Measurements from ENCODE around the gene ABCA13.
A peak's percentile ranks its signal among the peaks of the same experiment; 100 is the strongest.

ABCA13 gene

GRCh38 chr7:48244864-48245271 is 73.6 kb downstream of the ABCA13 start:
- DNase-seq = peak; percentile 48

GRCh38 chr7:48245751-48246472 is 74.7 kb downstream of the ABCA13 start:
- no peak for DNase-seq

- DNase-seq = no peak
Measured at GRCh38 chr7:48249166-48249565, 77.9 kb downstream of the ABCA13 start.

DNA sequence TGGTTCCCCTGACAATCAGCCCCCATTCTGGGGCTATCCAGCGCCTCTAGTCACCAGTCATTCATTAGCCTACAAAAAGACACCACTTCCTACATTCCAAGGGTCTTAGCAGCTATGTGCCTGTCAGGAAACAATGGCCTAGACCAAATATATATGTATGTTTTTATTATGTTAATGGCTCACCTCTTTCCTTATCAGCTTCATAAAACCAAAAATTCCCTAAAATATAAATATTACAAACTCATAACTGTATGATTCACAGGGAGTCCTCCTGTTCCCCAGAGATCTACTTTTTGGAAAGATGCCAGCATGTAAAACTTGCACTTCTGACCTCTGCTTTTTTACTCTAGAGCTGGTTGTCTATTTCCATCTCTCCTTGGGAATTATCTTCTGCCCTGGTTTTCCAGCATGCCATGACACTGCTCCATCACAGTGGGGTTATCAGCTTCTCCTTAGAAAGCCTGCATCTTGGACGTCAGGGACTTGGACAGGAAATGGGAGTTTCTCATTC is 79.2 kb downstream of the ABCA13 start:
- peak; percentile 55 for DNase-seq

DNA sequence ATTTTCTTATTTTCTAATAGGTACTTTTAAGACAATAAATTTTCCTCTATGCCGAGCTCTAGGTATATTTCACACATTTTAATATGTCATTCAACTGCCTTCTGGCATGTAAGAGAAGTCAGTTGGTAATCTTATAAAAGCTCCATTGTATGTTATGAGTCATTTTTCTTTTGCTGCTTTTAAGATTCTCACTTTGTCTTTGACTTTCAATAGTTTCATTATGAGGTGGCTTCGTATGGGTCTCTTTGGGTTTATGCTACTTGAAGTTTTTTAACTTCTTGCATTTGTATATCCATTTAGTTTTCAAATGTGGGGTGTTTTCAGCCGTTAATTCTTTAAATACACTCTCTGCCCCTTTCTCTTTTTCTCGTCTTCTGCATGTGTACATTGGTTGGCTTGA is 80.5 kb downstream of the ABCA13 start:
- DNase-seq = no peak

DNA sequence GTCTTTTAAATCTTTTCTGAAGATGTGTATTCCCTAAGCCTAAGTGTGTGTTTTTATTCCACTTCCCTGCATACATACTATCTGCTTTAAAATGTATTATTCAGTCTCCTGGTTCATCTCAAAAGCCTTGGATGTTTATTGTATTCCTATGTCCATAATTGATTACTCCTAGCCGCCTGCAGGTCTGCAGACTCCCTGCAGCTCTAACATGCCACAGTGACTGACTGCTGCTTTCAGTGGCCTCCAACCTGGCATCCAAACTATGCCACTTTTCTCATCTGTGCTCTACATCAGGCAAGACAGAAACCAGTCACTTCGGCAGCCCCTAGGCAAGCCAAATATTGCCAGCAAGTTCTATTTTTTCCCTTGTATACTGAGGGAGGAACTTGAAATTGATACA is 81.7 kb downstream of the ABCA13 start:
- DNase-seq = no peak

GRCh38 chr7:48255046-48255445 is 83.8 kb downstream of the ABCA13 start:
- peak; percentile 63 for DNase-seq

- DNase-seq = no peak
Measured at GRCh38 chr7:48259463-48260280, 88.4 kb downstream of the ABCA13 start.

GRCh38 chr7:48261696-48262095 is 90.4 kb downstream of the ABCA13 start:
- no peak for DNase-seq

DNA sequence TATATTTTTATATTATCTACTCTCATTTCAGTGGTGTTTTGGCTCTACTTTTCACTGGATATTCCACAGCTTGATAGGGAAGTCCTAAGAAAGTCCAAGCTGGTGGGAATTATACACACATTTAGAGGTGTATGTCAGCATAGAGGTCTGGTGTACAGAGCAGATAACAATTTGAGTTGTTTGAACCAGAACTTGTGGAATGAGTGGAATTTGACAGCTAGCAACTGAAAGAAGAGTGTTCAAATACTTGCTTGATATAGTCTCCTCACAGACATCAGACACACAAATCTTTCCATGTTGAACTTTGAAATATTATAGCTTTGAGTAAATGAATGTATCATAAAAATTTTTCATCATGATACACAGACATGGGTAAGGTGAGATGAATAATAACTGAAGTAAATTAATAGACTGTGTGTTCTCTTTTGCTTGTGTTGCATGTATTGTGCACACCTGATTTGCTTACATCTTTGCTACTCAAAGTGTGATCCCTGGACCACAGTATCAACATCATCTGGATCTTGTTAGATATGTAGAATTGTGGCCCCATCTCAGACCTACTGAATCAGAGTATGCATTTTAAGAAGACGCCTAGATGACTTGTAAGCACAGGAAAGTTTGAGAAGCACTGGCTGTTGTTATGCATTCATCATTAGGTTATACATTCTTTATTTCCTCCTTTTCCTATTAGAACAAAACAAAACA is 91.5 kb downstream of the ABCA13 start:
- DNase-seq = no peak

- no peak for DNase-seq
Measured at GRCh38 chr7:48263311-48263650, 92.0 kb downstream of the ABCA13 start.

GRCh38 chr7:48269066-48269465 is 97.8 kb downstream of the ABCA13 start:
- no peak for DNase-seq

- peak; percentile 62 for DNase-seq
Measured at GRCh38 chr7:48274662-48275061, 103.4 kb downstream of the ABCA13 start.

DNA sequence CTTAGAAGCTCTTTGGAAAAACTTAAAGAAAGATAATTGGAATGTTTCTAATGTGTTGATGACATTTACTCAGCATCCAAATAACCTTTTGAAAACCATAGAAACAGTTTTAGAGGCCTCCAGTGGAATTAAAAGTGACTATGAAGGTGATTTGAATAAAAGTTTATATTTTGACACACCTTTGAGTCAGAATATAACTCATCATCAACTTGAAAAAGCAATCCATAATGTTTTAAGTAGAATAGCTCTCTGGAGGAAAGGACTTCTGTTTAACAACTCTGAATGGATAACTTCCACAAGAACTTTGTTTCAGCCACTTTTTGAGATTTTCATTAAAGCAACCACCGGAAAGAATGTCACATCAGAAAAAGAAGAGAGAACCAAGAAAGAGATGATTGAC is 108.2 kb downstream of the ABCA13 start:
- DNase-seq = no peak

DNA sequence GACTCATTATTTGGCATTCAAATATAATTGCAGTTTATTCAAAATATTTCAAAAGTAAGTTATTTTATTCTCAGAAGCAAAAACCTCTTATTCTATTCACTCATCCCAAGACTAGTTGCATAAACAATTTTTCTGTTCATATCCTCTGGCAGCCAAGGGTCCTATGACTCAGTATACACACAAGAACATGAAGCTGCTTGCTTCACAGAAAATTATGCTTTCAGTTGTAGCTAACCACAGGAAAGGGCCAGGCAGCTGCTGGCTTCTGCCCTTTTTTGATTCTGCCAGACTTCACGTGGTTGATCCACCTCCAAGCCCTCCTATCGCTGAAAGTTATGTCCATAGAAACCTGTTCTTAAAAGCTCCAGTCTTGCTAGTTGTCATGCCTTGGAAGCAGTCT is 108.8 kb downstream of the ABCA13 start:
- DNase-seq = peak; percentile 65

DNA sequence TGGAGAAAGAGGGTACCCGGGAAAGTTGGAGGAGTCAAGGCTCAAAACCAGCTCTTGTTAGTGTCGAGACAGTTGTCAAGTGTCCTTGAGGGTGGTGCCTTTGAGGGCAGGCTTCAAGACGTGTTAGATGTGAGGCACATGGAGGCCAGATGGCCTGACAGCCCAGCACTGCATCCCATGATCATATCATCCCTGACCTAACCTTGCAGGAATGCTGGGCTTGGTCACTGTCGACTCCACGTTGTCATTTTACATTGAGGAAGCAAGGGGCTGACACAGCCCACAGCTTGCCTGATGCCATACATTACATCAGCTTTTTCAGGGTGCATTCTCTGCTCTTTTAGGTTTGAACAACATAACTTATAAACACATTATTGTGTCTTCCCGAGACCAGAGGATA is 114.1 kb downstream of the ABCA13 start:
- DNase-seq = peak; percentile 63

DNA sequence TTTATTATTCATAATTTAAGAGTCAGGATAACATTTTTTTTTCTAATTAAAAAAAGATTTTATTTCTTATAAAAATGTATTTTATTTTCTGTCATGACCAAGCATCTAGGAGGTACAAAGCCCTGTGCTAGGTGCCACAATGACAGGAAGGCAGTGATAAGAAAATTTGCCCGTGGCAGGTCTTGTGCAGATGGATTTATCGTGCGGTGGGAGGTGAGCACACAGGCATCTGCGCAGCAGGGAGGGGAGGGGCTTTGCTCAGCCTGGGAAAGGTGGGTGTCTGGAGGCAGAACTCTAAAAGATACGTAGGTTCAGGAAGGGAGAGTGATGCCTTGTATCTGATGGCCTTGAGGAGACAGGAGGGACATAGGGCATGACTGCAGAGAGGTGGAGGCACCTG is 115.6 kb downstream of the ABCA13 start:
- no peak for DNase-seq

DNA sequence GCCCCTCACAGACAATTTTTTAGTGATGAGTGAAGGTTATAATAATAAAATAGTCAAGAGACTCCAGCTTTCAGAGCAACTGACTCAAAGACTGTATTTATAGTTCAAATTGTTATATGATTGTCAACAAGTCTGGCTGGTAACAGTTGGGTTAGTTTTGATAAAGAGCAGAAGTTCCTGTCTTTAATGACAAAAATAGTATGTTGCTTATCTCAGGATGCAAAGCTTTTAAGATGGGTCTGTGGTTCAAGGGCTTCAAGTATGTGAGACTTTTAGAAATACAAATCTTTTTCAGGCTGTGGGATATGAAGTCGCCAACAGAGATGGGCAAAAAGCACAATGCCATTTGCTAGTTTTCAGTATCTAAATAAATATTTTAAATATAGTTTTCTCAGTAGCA is 118.4 kb downstream of the ABCA13 start:
- no peak for DNase-seq

DNA sequence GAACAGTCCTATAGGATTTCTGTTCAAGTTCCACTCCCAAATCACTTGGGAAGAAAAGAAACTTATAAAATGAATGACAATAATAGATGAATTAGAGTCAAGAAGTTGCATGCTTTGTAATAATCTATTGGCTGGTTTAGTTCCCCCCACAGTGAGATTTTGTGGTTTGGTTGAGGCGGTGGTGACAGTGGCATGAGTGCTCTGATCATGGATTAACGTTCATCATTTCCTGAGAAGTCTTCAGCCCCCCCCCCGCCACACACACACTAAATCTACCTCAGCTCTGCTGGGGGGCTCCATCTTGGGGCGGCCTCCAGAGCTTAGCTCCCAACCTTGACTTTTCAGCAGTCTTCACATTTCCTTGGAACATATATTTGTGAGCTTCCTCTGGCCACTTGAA is 121.7 kb downstream of the ABCA13 start:
- no peak for DNase-seq

DNA sequence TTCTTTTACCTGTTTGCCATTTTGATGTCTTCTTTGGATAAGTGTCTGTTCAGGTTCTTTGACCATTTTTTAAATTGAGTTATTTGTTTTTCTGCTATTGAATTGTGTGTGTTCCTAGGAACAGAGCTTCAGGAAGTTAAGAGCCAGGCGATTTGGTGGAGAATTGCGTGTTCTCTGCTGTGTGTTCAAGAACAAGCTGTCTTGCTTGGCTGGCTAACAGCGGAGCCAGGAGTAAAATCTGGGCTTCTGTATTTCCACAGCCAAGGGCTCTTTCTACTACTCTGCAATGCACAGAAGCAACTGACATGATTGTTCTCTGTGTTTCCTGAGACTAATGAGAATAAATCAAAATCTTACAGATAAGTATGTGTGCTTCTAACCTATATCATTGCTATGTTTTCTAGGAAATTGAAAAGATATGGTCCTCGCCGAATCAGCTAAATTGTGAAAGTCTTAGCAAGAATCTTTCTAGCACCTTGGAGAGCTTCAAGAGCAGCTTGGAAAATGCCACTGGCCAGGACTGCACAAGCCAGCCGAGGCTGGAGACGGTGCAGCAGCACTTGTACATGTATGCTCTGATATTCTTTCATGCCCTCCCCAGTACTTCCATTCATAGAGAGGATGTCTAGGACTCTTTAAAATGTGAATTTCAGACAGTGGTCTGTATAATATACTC is 124.2 kb downstream of the ABCA13 start:
- no peak for DNase-seq

- DNase-seq = no peak
Measured at GRCh38 chr7:48296966-48297365, 125.7 kb downstream of the ABCA13 start.

GRCh38 chr7:48298779-48299178 is 127.5 kb downstream of the ABCA13 start:
- peak; percentile 74 for DNase-seq

GRCh38 chr7:48299580-48300169 is 128.4 kb downstream of the ABCA13 start:
- peak; percentile 66 for DNase-seq

Data from fibroblast of skin of right quadriceps (primary cell).